ENCODE measurements around the gene RTN4RL2. TPM values are rescaled to one million over a fixed set of nuclear protein-coding genes. Genes with fewer than 3 reads are reported as not detected.

RTN4RL2 gene
- total RNA-seq, 1 experiment from 2014 or later, result 15.5 TPM

DNA sequence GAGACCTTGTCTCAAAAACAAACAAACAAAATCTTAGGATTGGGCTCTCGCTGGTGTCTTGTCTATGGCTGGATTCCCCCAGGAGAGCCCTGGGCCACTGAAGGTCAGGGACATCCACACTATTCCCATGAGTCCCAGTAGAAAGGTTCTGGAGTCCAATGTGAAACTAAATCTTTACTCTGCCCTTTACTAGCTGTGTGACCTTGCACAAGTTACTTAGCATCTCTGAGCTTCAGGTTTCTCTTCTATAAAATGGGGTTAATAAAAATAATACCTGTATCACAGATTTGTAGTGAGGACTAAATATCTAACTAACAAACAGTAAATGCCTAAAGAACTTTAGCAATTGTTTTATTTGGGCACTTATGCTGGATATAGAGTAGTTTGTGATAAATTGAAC, 46.2 kb downstream of the RTN4RL2 start:
- peaks cover 5% of the 10 kb centered on the region for H3K36me3 Mint-ChIP-seq
- DNase-seq (ENCODE audit: low spot score) (no peak), ATAC-seq (no peak)
- H3K9me3 Mint-ChIP-seq, result no peaks in the 10 kb centered on the region
- no peak overlapping the region for H3K4me3 Mint-ChIP-seq
- ChIA-PET CTCF (interaction anchor here (1.2 to 2.8 kb wide), 2 partner anchors 13 kb away, joined by 3 to 12 read pairs; no protein-coding TSS in a partner anchor), POLR2A (no interaction called here)
- peaks cover 26% of the 10 kb centered on the region for H3K4me1 Mint-ChIP-seq
- no peaks in the 10 kb centered on the region for H3K27me3 Mint-ChIP-seq (ENCODE audit: low read depth)
- no peak for TF ChIP-seq JAZF1 (CRISPR knock-in tag; IDR thresholded peaks at IDR 0.05)
- TF ChIP-seq ZNF138 (CRISPR knock-in tag; conservative IDR thresholded peaks at IDR 0.05), result no peak
- TF ChIP-seq, protein P1, sequence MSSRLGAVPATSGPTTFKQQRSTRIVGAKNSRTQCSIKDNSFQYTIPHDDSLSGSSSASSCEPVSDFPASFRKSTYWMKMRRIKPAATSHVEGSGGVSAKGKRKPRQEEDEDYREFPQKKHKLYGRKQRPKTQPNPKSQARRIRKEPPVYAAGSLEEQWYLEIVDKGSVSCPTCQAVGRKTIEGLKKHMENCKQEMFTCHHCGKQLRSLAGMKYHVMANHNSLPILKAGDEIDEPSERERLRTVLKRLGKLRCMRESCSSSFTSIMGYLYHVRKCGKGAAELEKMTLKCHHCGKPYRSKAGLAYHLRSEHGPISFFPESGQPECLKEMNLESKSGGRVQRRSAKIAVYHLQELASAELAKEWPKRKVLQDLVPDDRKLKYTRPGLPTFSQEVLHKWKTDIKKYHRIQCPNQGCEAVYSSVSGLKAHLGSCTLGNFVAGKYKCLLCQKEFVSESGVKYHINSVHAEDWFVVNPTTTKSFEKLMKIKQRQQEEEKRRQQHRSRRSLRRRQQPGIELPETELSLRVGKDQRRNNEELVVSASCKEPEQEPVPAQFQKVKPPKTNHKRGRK (CRISPR knock-in tag; IDR thresholded peaks at IDR 0.05; ENCODE audit: borderline replicate concordance), result no peak
- no peak for TF ChIP-seq ATF1 (CRISPR knock-in tag; IDR thresholded peaks at IDR 0.05)
- TF ChIP-seq ZNF232 (CRISPR knock-in tag; IDR thresholded peaks at IDR 0.05), result no peak
- TF ChIP-seq ZNF396 (CRISPR knock-in tag; IDR thresholded peaks at IDR 0.05; ENCODE audit: borderline replicate concordance), result no peak
- TF ChIP-seq MYBL2 (CRISPR knock-in tag; IDR thresholded peaks at IDR 0.05), result no peak
- no peak for TF ChIP-seq SMAD4 (CRISPR knock-in tag; IDR thresholded peaks at IDR 0.05)
- TF ChIP-seq, protein P2, sequence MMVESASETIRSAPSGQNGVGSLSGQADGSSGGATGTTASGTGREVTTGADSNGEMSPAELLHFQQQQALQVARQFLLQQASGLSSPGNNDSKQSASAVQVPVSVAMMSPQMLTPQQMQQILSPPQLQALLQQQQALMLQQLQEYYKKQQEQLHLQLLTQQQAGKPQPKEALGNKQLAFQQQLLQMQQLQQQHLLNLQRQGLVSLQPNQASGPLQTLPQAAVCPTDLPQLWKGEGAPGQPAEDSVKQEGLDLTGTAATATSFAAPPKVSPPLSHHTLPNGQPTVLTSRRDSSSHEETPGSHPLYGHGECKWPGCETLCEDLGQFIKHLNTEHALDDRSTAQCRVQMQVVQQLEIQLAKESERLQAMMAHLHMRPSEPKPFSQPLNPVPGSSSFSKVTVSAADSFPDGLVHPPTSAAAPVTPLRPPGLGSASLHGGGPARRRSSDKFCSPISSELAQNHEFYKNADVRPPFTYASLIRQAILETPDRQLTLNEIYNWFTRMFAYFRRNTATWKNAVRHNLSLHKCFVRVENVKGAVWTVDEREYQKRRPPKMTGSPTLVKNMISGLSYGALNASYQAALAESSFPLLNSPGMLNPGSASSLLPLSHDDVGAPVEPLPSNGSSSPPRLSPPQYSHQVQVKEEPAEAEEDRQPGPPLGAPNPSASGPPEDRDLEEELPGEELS (CRISPR knock-in tag; IDR thresholded peaks at IDR 0.05), result no peak
- no peak overlapping the region for H3K27ac Mint-ChIP-seq

DNA sequence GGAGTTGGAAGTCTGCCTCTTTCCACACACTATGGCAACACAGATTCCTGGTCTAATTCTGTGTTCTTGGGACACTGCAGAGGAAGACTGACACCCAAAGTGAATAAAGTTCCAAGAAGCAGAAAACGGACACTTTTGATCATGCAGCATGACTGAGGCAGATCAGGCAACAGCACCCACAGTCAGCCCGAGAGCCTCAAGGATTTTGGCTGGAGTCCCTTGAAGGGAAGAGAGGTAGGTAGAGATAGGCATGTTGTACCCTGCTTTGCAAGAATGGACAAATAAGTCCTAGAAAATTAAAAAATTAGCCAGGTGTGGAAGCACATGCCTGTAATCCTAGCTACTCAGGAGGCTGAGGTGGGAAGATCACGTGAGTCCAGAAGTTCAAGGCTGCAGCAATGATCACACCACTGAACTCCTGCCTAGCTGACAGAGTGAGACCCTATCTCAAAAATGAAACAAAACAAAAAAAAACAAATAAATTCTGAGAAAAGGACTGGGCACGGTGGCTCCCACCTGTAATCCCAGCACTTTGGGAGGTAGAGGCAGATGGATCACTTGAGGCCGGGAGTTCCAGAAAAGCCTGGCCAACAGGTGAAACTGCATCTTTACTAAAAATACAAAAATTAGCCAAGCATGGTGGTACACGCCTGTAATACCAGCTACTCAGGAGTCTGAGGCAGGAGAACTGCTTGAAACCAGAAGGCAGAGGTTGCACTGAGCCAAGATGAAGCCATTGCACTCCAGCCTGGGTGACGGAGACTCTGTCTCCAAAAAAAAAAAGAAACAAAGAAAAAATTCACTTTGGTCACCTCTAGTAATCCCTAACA, 48.2 kb downstream of the RTN4RL2 start:
- Mint-ChIP-seq H3K36me3 (peaks cover 5% of the 10 kb centered on the region; the same call in 1 of the 2 replicates), H3K27ac (no peak overlapping the region; the same call in 1 of the 2 replicates), H3K27me3 (ENCODE audit: low read depth) (no peaks in the 10 kb centered on the region), H3K9me3 (no peaks in the 10 kb centered on the region), H3K4me1 (peaks cover 18% of the 10 kb centered on the region), H3K4me3 (no peak overlapping the region)
- CTCF ChIA-PET, result interaction anchor here (0.8 to 1.2 kb wide), 4 partner anchors 15 to 136 kb away, joined by 3 to 4 read pairs (median 3); no protein-coding TSS in a partner anchor
- POLR2A ChIA-PET, result no interaction called here
- DNase-seq (ENCODE audit: low spot score), result no peak
- ATAC-seq, result no peak
- no peak for TF ChIP-seq ZNF317 (CRISPR knock-in tag; IDR thresholded peaks at IDR 0.05; ENCODE audit: borderline replicate concordance, low read depth)
- TF ChIP-seq NR2C2 (CRISPR knock-in tag; IDR thresholded peaks at IDR 0.05), result no peak
- no peak for TF ChIP-seq CBFB (CRISPR knock-in tag; IDR thresholded peaks at IDR 0.05; ENCODE audit: low read depth)
- TF ChIP-seq ATF1 (CRISPR knock-in tag; IDR thresholded peaks at IDR 0.05), result no peak

DNA sequence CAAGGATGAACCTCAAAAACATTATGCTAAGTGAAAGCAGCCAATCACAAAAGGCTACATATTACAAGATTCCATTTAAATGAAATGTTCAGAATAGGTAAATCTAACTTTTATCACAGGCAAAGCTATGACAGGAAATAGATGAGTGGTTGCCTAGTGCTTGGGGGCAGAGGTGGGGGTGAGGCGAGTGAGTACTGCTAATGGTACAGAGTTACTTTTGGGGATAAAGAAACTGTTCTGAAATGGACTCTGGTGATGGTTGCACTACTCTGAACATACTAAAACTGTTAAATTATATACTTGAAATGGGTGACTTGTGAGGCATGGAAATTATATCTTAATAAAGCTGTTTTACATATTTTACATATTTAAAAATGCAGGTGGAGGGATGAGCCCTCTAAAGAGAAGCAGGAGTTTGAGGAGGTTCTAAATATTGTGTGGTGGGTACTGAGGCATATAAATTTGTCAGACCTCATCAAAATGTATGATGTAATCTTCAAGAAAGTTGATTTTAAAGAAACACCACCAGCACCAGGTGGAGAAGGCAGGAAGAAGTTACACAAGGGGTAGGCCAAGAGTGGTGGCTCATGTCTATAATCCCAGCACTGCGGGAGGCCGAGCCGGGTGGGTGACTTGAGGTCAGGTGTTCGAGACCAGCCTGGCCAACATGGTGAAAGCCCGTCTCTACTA, 51.6 kb downstream of the RTN4RL2 start:
- H3K27me3 Mint-ChIP-seq (ENCODE audit: low read depth), result peaks cover 9% of the 10 kb centered on the region
- no peaks in the 10 kb centered on the region for H3K9me3 Mint-ChIP-seq
- no peaks in the 10 kb centered on the region for H3K36me3 Mint-ChIP-seq
- H3K4me3 Mint-ChIP-seq, result no peak overlapping the region
- POLR2A ChIA-PET, result no interaction called here
- DNase-seq (ENCODE audit: low spot score) (no peak), ATAC-seq (no peak)
- CTCF ChIA-PET, result interaction anchor here (1.2 to 1.5 kb wide), 3 partner anchors 18 to 166 kb away, joined by 4 to 6 read pairs (median 4); no protein-coding TSS in a partner anchor
- H3K4me1 Mint-ChIP-seq, result peaks cover 20% of the 10 kb centered on the region
- H3K27ac Mint-ChIP-seq, result no peak overlapping the region
- TF ChIP-seq NFATC4 (CRISPR knock-in tag; IDR thresholded peaks at IDR 0.05) (no peak), ZNF396 (CRISPR knock-in tag; IDR thresholded peaks at IDR 0.05; ENCODE audit: borderline replicate concordance) (no peak), TCF7 (CRISPR knock-in tag; IDR thresholded peaks at IDR 0.05; ENCODE audit: low read depth) (no peak), NFYB (CRISPR knock-in tag; conservative IDR thresholded peaks at IDR 0.05; ENCODE audit: low read depth) (no peak), SOX15 (CRISPR knock-in tag; IDR thresholded peaks at IDR 0.05) (no peak), FOXK1 (CRISPR knock-in tag; IDR thresholded peaks at IDR 0.05) (no peak)
- TF ChIP-seq, protein P3, sequence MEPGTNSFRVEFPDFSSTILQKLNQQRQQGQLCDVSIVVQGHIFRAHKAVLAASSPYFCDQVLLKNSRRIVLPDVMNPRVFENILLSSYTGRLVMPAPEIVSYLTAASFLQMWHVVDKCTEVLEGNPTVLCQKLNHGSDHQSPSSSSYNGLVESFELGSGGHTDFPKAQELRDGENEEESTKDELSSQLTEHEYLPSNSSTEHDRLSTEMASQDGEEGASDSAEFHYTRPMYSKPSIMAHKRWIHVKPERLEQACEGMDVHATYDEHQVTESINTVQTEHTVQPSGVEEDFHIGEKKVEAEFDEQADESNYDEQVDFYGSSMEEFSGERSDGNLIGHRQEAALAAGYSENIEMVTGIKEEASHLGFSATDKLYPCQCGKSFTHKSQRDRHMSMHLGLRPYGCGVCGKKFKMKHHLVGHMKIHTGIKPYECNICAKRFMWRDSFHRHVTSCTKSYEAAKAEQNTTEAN (CRISPR knock-in tag; IDR thresholded peaks at IDR 0.05), result no peak
- TF ChIP-seq, protein P1 (CRISPR knock-in tag; IDR thresholded peaks at IDR 0.05; ENCODE audit: borderline replicate concordance), result no peak
- TF ChIP-seq, protein P4, sequence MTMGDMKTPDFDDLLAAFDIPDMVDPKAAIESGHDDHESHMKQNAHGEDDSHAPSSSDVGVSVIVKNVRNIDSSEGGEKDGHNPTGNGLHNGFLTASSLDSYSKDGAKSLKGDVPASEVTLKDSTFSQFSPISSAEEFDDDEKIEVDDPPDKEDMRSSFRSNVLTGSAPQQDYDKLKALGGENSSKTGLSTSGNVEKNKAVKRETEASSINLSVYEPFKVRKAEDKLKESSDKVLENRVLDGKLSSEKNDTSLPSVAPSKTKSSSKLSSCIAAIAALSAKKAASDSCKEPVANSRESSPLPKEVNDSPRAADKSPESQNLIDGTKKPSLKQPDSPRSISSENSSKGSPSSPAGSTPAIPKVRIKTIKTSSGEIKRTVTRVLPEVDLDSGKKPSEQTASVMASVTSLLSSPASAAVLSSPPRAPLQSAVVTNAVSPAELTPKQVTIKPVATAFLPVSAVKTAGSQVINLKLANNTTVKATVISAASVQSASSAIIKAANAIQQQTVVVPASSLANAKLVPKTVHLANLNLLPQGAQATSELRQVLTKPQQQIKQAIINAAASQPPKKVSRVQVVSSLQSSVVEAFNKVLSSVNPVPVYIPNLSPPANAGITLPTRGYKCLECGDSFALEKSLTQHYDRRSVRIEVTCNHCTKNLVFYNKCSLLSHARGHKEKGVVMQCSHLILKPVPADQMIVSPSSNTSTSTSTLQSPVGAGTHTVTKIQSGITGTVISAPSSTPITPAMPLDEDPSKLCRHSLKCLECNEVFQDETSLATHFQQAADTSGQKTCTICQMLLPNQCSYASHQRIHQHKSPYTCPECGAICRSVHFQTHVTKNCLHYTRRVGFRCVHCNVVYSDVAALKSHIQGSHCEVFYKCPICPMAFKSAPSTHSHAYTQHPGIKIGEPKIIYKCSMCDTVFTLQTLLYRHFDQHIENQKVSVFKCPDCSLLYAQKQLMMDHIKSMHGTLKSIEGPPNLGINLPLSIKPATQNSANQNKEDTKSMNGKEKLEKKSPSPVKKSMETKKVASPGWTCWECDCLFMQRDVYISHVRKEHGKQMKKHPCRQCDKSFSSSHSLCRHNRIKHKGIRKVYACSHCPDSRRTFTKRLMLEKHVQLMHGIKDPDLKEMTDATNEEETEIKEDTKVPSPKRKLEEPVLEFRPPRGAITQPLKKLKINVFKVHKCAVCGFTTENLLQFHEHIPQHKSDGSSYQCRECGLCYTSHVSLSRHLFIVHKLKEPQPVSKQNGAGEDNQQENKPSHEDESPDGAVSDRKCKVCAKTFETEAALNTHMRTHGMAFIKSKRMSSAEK (CRISPR knock-in tag; IDR thresholded peaks at IDR 0.05; ENCODE audit: borderline replicate concordance), result no peak

Data from WTC11 (cell line).